Hematopoietic multipotent progenitor cell treated with erythropoietin and hydrocortisone succinate and interleukin-3 and kit ligand, for 15 days (in vitro differentiated cells): Measurements from ENCODE around the gene CLPTM1L.

Experiments
- DNase-seq: peaks from one replicate; pipeline ENCODE4 v3.0.0-alpha.2; 2015; ENCODE audit warnings: low spot score

The CLPTM1L gene

GRCh38 chr5:1344975-1345838, at the start of gene CLPTM1L:
TSS of gene CLPTM1L (minus strand) at chr5:1345099. CDS start at chr5:1344841, 258 bp downstream.
- peak; percentile 90 for DNase-seq

- DNase-seq: no peak
Measured at GRCh38 chr5:1393571-1394501, 48.9 kb upstream of the CLPTM1L start.

- DNase-seq: no peak
Measured at GRCh38 chr5:1392801-1393565, 48.1 kb upstream of the CLPTM1L start.

GRCh38 chr5:1392261-1392660, 47.4 kb upstream of the CLPTM1L start:
- DNase-seq: no peak

GRCh38 chr5:1391691-1392090, 46.8 kb upstream of the CLPTM1L start:
- DNase-seq: no peak

- no peak for DNase-seq
Measured at GRCh38 chr5:1390861-1391600, 46.1 kb upstream of the CLPTM1L start.

GRCh38 chr5:1390333-1390732, 45.4 kb upstream of the CLPTM1L start:
- DNase-seq: no peak

- DNase-seq: no peak
Measured at GRCh38 chr5:1388383-1388967, 43.6 kb upstream of the CLPTM1L start.

- no peak for DNase-seq
Measured at GRCh38 chr5:1387876-1388275, 43.0 kb upstream of the CLPTM1L start.

- no peak for DNase-seq
Measured at GRCh38 chr5:1387059-1387755, 42.3 kb upstream of the CLPTM1L start.

- no peak for DNase-seq
Measured at GRCh38 chr5:1386274-1386717, 41.4 kb upstream of the CLPTM1L start.

- peak; percentile 55 for DNase-seq
Measured at GRCh38 chr5:1385395-1386273, 40.7 kb upstream of the CLPTM1L start.

GRCh38 chr5:1384521-1384920, 39.6 kb upstream of the CLPTM1L start:
- no peak for DNase-seq

GRCh38 chr5:1383886-1384401, 39.0 kb upstream of the CLPTM1L start:
- no peak for DNase-seq

- DNase-seq: no peak
Measured at GRCh38 chr5:1383344-1383743, 38.4 kb upstream of the CLPTM1L start.

- DNase-seq: no peak
Measured at GRCh38 chr5:1382248-1382700, 37.4 kb upstream of the CLPTM1L start.

GRCh38 chr5:1381370-1382247, 36.7 kb upstream of the CLPTM1L start:
- no peak for DNase-seq

- no peak for DNase-seq
Measured at GRCh38 chr5:1380910-1381309, 36.0 kb upstream of the CLPTM1L start.
